MM.1S (cell line): Measurements from ENCODE around the gene FGFRL1.

Experiments used
- EZH2 ChIP-seq: fragments of 300-600 bp; sonication (generic); optimal IDR thresholded peaks from 2 replicates; pipeline ENCODE3; 2017; ENCODE audit warnings: low read depth, mild to moderate bottlenecking, antibody characterized with exemption, low read length, mixed read lengths
- TF ChIP-seq, protein P1 (sequence below): fragments of 300-600 bp; sonication (generic); IDR thresholded peaks from 2 replicates; pipeline ENCODE4 v1.5.1; 2016; ENCODE audit warnings: antibody characterized with exemption, low read length, mixed read lengths

DNA sequence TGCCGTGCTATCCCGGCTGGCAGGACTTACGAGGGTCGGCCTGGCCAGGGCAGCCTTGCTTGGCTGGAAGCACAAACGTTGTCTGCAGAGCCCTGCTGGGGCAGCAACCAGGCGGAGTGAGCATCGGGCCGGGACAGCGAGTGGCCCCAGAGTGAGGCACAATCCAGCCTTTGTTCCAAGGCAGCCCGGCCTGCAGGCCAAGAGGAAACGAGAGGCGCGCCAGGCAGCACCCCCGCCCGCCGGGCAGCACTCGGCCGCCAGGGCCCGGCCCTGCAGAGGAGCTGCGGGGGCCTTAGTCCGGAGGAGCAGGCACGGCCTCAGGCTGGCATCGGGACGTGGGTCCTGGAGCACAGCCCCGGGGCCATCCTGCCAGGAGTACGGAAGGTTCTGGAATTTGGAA, 24.1 kb downstream of the FGFRL1 start:
- TF ChIP-seq, protein P1, sequence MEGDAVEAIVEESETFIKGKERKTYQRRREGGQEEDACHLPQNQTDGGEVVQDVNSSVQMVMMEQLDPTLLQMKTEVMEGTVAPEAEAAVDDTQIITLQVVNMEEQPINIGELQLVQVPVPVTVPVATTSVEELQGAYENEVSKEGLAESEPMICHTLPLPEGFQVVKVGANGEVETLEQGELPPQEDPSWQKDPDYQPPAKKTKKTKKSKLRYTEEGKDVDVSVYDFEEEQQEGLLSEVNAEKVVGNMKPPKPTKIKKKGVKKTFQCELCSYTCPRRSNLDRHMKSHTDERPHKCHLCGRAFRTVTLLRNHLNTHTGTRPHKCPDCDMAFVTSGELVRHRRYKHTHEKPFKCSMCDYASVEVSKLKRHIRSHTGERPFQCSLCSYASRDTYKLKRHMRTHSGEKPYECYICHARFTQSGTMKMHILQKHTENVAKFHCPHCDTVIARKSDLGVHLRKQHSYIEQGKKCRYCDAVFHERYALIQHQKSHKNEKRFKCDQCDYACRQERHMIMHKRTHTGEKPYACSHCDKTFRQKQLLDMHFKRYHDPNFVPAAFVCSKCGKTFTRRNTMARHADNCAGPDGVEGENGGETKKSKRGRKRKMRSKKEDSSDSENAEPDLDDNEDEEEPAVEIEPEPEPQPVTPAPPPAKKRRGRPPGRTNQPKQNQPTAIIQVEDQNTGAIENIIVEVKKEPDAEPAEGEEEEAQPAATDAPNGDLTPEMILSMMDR = no peak
- TF ChIP-seq EZH2 = no peak
